Gastroesophageal sphincter (tissue), 3 donors: ENCODE measurements around the gene NEURL1.

Experiments
- POLR2AphosphoS5 ChIP-seq: sonication (generic); formaldehyde crosslinking; IDR thresholded peaks from one replicate; pipeline ENCODE4 v1.6.1; 2017; ENCODE audit warnings: antibody characterized with exemption
- TF ChIP-seq, protein P1 (sequence below), 4 experiments: fragments of 200-600 bp in 2 of 4; fragments of 450-650 bp in 2 of 4; sonication (generic) in 1 of 4; IDR thresholded peaks; one replicate each; pipeline ENCODE4 v1.5.1; 2017 to 2019; ENCODE audit warnings: antibody characterized with exemption in 4 of 4, mild to moderate bottlenecking in 2 of 4, moderate library complexity in 2 of 4

DNA sequence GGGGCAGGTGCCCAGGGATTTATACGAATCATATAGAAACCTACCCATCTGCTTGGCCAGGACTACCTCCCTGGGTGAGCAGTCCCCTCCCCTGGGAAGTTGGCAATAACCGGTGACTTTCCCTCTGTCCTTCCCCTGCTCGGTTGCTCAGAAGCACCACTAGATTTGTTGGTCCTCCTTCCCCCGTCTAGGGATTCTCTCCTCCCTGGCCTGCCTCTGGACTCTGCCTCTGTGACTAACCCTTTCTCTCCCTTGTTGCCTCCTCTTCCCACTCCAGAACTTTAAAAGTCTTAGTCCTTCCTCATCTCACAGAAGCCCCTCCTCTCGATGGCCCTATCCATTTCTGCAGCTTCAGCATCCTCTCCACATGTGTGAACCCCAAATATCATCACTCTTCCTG is 24.3 kb upstream of the NEURL1 start:
- TF ChIP-seq, protein P1, sequence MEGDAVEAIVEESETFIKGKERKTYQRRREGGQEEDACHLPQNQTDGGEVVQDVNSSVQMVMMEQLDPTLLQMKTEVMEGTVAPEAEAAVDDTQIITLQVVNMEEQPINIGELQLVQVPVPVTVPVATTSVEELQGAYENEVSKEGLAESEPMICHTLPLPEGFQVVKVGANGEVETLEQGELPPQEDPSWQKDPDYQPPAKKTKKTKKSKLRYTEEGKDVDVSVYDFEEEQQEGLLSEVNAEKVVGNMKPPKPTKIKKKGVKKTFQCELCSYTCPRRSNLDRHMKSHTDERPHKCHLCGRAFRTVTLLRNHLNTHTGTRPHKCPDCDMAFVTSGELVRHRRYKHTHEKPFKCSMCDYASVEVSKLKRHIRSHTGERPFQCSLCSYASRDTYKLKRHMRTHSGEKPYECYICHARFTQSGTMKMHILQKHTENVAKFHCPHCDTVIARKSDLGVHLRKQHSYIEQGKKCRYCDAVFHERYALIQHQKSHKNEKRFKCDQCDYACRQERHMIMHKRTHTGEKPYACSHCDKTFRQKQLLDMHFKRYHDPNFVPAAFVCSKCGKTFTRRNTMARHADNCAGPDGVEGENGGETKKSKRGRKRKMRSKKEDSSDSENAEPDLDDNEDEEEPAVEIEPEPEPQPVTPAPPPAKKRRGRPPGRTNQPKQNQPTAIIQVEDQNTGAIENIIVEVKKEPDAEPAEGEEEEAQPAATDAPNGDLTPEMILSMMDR (IDR thresholded peaks at IDR 0.05) = no peak
- TF ChIP-seq POLR2AphosphoS5 = no peak
